Endothelial cell of umbilical vein (primary cell): ENCODE results near the gene EML3. TPM values are rescaled to one million over a fixed set of nuclear protein-coding genes. Genes with fewer than 3 reads are reported as not detected.

Experiments
- BruUV-seq: library from RNA; stranded (reverse); fragments of 400-500 nt; replicated peaks from 2 replicates; lab custom pipeline; 2021; lab: Mats Ljungman, UMichigan
- CTCF ChIA-PET: fragments of 300-600, 350-600 bp; sonication (Branson Sonifier 250); formaldehyde crosslinking; loops from one replicate; lab custom pipeline; 2021; ENCODE audit warnings: antibody characterized with exemption, inconsistent platforms; lab: Charles Lee
- POLR2A ChIA-PET: fragments of 300-600, 350-600 bp; sonication (Branson Sonifier 250); formaldehyde crosslinking; loops from one replicate; lab custom pipeline; 2021; ENCODE audit warnings: antibody characterized with exemption, inconsistent platforms; lab: Charles Lee
- DNase-seq: peaks from one replicate; pipeline ENCODE4 v3.0.0-alpha.2; 2011; ENCODE audit warnings: low read depth, low spot score
- FAIRE-seq: peaks from 2 replicates; lab custom pipeline; 2011; peaks lifted over from hg19 to GRCh38; lab: Jason Lieb, UNC
- H2AFZ ChIP-seq: 2 replicates; pipeline ENCODE4 v1.6.0; 2012; ENCODE audit warnings: low read depth, low read length, control low read depth, inconsistent platforms
- H3K27ac ChIP-seq: 2 replicates; pipeline ENCODE4 v1.5.1; 2011; ENCODE audit warnings: low read depth, mild to moderate bottlenecking, control low read depth, low read length, moderate library complexity; ENCODE audit not compliant: insufficient read depth
- H3K27me3 ChIP-seq, 2 experiments: 2 replicates each; pipeline versions ENCODE4 v1.6.0 to v1.6.1; 2011; ENCODE audit warnings: low read length in 2 of 2, mixed read lengths in 1 of 2; ENCODE audit not compliant: control insufficient read depth in 2 of 2, insufficient read depth in 2 of 2
- H3K36me3 ChIP-seq, 2 experiments: 2 replicates in 1 of 2; 3 replicates in 1 of 2; pipeline ENCODE4 v1.5.1; 2011; ENCODE audit warnings: low read length in 2 of 2, mild to moderate bottlenecking in 1 of 2, moderate library complexity in 1 of 2; ENCODE audit not compliant: control insufficient read depth in 2 of 2, insufficient read depth in 2 of 2; ENCODE audit errors: extremely low read depth in 1 of 2
- H3K4me1 ChIP-seq: 3 replicates; pipeline ENCODE4 v1.5.1; 2011; ENCODE audit warnings: mild to moderate bottlenecking, low read length; ENCODE audit not compliant: control insufficient read depth, insufficient read depth; ENCODE audit errors: extremely low read depth
- H3K4me2 ChIP-seq: 2 replicates; pipeline ENCODE4 v1.6.1; 2011; ENCODE audit warnings: low read length, control low read depth, mixed read lengths; ENCODE audit not compliant: insufficient read depth
- H3K4me3 ChIP-seq, 3 experiments: fragments of 200-600 bp in 1 of 3; sonication (generic), shearing (Covaris generic) in 1 of 3; replicated peaks in 1 of 3; 2 replicates each; pipeline ENCODE4 v1.5.1; 2011 to 2016; ENCODE audit warnings: control low read depth in 3 of 3, low read length in 3 of 3, mild to moderate bottlenecking in 2 of 3, inconsistent platforms in 1 of 3, low read depth in 1 of 3, moderate library complexity in 1 of 3; ENCODE audit not compliant: insufficient read depth in 1 of 3
- H3K79me2 ChIP-seq: 2 replicates; pipeline ENCODE4 v1.6.0; 2012; ENCODE audit warnings: low read length, inconsistent platforms; ENCODE audit not compliant: control insufficient read depth, insufficient read depth
- H3K9ac ChIP-seq: replicated peaks from 2 replicates; pipeline ENCODE3; 2011; ENCODE audit warnings: low read length, control low read depth; ENCODE audit not compliant: insufficient read depth; ENCODE audit errors: extremely low read depth
- H3K9me1 ChIP-seq: replicated peaks from 3 replicates; pipeline ENCODE4 v1.6.0; 2011; ENCODE audit warnings: mild to moderate bottlenecking, low read length; ENCODE audit not compliant: control insufficient read depth, insufficient read depth; ENCODE audit errors: extremely low read depth
- H3K9me3 ChIP-seq: replicated peaks from 2 replicates; pipeline ENCODE4 v1.5.1; 2012; ENCODE audit warnings: low read length, inconsistent platforms; ENCODE audit not compliant: control insufficient read depth, insufficient read depth
- H4K20me1 ChIP-seq: replicated peaks from 2 replicates; pipeline ENCODE3; 2011; ENCODE audit warnings: mild to moderate bottlenecking, low read length; ENCODE audit not compliant: control insufficient read depth, insufficient read depth; ENCODE audit errors: extremely low read depth
- CTCF ChIP-seq, 2 donors: IDR thresholded peaks; 1 replicate in 1 of 2; 2 replicates in 1 of 2; pipeline ENCODE4 v1.5.1; 2011; ENCODE audit warnings: low read length in 2 of 2, mild to moderate bottlenecking in 2 of 2, moderate library complexity in 2 of 2, control low read depth in 1 of 2, inconsistent platforms in 1 of 2, low read depth in 1 of 2; ENCODE audit not compliant: insufficient read depth in 1 of 2; ENCODE audit errors: extremely low read depth in 1 of 2
- EZH2 ChIP-seq: IDR thresholded peaks from 2 replicates; pipeline ENCODE4 v1.6.1; 2012; ENCODE audit warnings: borderline replicate concordance, low read depth, mild to moderate bottlenecking, moderate library complexity, low read length, inconsistent platforms; ENCODE audit not compliant: severe bottlenecking
- FOS ChIP-seq: IDR thresholded peaks from 2 replicates; pipeline ENCODE4 v1.6.1; 2011; ENCODE audit warnings: mild to moderate bottlenecking, low read length, moderate library complexity, borderline replicate concordance; ENCODE audit not compliant: insufficient read depth
- GATA2 ChIP-seq: IDR thresholded peaks from 2 replicates; pipeline ENCODE4 v1.7.0; 2011; ENCODE audit warnings: low read depth, mild to moderate bottlenecking, moderate library complexity, mixed read lengths, low read length; ENCODE audit not compliant: insufficient read length, insufficient read depth
- JUN ChIP-seq: IDR thresholded peaks from 2 replicates; pipeline ENCODE4 v1.6.1; 2011; ENCODE audit warnings: borderline replicate concordance, low read depth; ENCODE audit not compliant: insufficient read length, insufficient read depth
- MAX ChIP-seq: IDR thresholded peaks from 2 replicates; pipeline ENCODE4 v1.6.1; 2011; ENCODE audit not compliant: insufficient read depth, insufficient read length
- MYC ChIP-seq: IDR thresholded peaks from one replicate; pipeline ENCODE4 v1.6.1; 2011; ENCODE audit warnings: mild to moderate bottlenecking, low read depth, low read length
- POLR2A ChIP-seq: IDR thresholded peaks from 2 replicates; pipeline ENCODE4 v1.6.1; 2012; ENCODE audit warnings: low read depth, mild to moderate bottlenecking, control low read depth, low read length
- POLR2AphosphoS5 ChIP-seq: IDR thresholded peaks from 2 replicates; pipeline ENCODE4 v1.6.1; 2012; ENCODE audit warnings: low read depth, mild to moderate bottlenecking, control low read depth, low read length, moderate library complexity; ENCODE audit not compliant: insufficient read depth
- dilution Hi-C: fragments of 300-500 bp; cut with MboI; formaldehyde crosslinking; loops from one replicate; pipeline ENCODE4 v1.15.0; 2019; ENCODE audit warnings: low sequenced_read_pairs; ENCODE audit not compliant: extremely low pct_ligation_motif_present
- intact Hi-C: fragments of 100-400 bp; cut with micrococcal nuclease; formaldehyde crosslinking; loops from one replicate; pipeline ENCODE4 v1.10.0; 2022
- polyA plus RNA-seq, 4 experiments: library from polyadenylated mRNA; depleted of rRNA in 3 of 4; stranded (reverse) in 3 of 4; unstranded in 1 of 4; fragments of >200 nt; gene quantifications; 2 replicates each; pipeline versions ENCODE4 v1.2.1 to v1.2.3, GENCODE V29; 2011 to 2012; ENCODE audit warnings: missing spikeins in 1 of 4
- total RNA-seq: library from RNA; stranded (reverse); gene quantifications from 2 replicates; pipeline ENCODE4 v1.2.3, GENCODE V29; 2021

EML3 gene
- total and polyA plus RNA-seq, 2 donors (not counting 3 experiments of a cell fraction or from before 2014, with no cell fraction given) = 75.7 to 101 TPM

- Histone ChIP-seq H3K79me2 (peaks cover 45% of the 10 kb centered on the region), H3K4me3 (peak overlapping the region; percentile 61 to 98 (median 92)), H3K9ac (peak overlapping the region; percentile 89), H3K27me3 (no peaks in the 10 kb centered on the region), H4K20me1 (no peaks in the 10 kb centered on the region), H3K9me3 (no peaks in the 10 kb centered on the region), H2AFZ (no peak overlapping the region), H3K36me3 (peaks cover 20 to 29% of the 10 kb centered on the region in 2 experiments), H3K4me1 (peaks cover 19% of the 10 kb centered on the region), H3K9me1 (no peaks in the 10 kb centered on the region), H3K4me2 (peak overlapping the region; percentile 89), H3K27ac (peak overlapping the region; percentile 54)
- BruUV-seq = TSS peak; percentile 47
- FAIRE-seq (no peak), DNase-seq (peak; percentile 19)
- TF ChIP-seq FOS (no peak), POLR2AphosphoS5 (peak; percentile 4)
- intact Hi-C loops (loop anchor here (1.0 to 2.0 kb wide), 2 partner anchors 12 to 106 kb away; partner anchors contain the start of genes BSCL2, EML3 and GNG3), dilution Hi-C loops (no loop called here)
- CTCF ChIA-PET = interaction anchor here (1.0 to 3.8 kb wide), 4 partner anchors 8 to 26 kb away, joined by 3 to 29 read pairs (median 12); partner anchors contain the start of genes EML3 and TUT1
- POLR2A ChIA-PET = interaction anchor here (1.4 to 2.1 kb wide), 4 partner anchors 9 to 241 kb away, joined by 5 to 19 read pairs (median 12); partner anchors contain the start of genes C11orf98, CSKMT, TUT1 and UQCC3
Observed at GRCh38 chr11:62600367-62601121, 12.0 kb downstream of the EML3 start.

- TF ChIP-seq MAX (no peak), FOS (no peak), MYC (no peak), CTCF (IDR thresholded peaks at IDR 0.05; ENCODE audit: extremely low read depth in 1 of 2, insufficient read depth in 1 of 2, low read depth in 1 of 2, low read length in 2 of 2) (no peak), POLR2A (no peak), GATA2 (no peak), POLR2AphosphoS5 (no peak), EZH2 (no peak), JUN (no peak)
- ChIA-PET POLR2A (interaction anchor here (0.7 to 1.3 kb wide), 4 partner anchors 26 to 65 kb away, joined by 3 to 6 read pairs (median 4); partner anchors contain the start of genes C11orf98, CSKMT, EEF1G and GANAB), CTCF (interaction anchor here (0.9 to 3.8 kb wide), 6 partner anchors 8 to 175 kb away, joined by 3 to 29 read pairs (median 8); partner anchors contain the start of genes EML3 and TUT1)
- Histone ChIP-seq H3K36me3 (peaks cover 26 to 33% of the 10 kb centered on the region in 2 experiments), H3K9me3 (no peaks in the 10 kb centered on the region), H3K27ac (no peak overlapping the region), H3K4me2 (peak overlapping the region; percentile 89), H2AFZ (no peak overlapping the region), H3K79me2 (peaks cover 45% of the 10 kb centered on the region), H3K4me1 (peaks cover 19% of the 10 kb centered on the region), H3K9ac (peak overlapping the region; percentile 89), H3K4me3 (peak overlapping the region; percentile 61 to 98 (median 92)), H3K27me3 (no peaks in the 10 kb centered on the region), H3K9me1 (no peaks in the 10 kb centered on the region), H4K20me1 (no peaks in the 10 kb centered on the region)
- dilution Hi-C loops (no loop called here), intact Hi-C loops (loop anchor here (1.0 to 2.0 kb wide), 4 partner anchors 9 to 107 kb away; partner anchors contain the start of genes BSCL2, GANAB, GNG3 and TUT1)
- DNase-seq = no peak
- TSS peak; percentile 37 for BruUV-seq
- peak; percentile 73 for FAIRE-seq
Observed at GRCh38 chr11:62599901-62600300, 12.7 kb downstream of the EML3 start.
